Skeletal muscle satellite cell (primary cell): ENCODE results near the gene MGLL.
A peak's percentile ranks its signal among the peaks of the same experiment; 100 is the strongest.

Source experiments
- H3K27me3 ChIP-seq: 2 replicates; pipeline ENCODE4 v1.7.0; 2013; ENCODE audit warnings: low read length; ENCODE audit not compliant: control insufficient read depth, insufficient read depth
- H3K36me3 ChIP-seq: 2 replicates; pipeline ENCODE4 v1.7.0; 2013; ENCODE audit warnings: mild to moderate bottlenecking, control low read depth, low read length; ENCODE audit not compliant: insufficient read depth
- H3K4me1 ChIP-seq: 2 replicates; pipeline ENCODE4 v1.7.0; 2013; ENCODE audit warnings: low read length; ENCODE audit not compliant: control insufficient read depth, insufficient read depth
- H3K4me2 ChIP-seq: 2 replicates; pipeline ENCODE4 v1.7.0; 2013; ENCODE audit warnings: mild to moderate bottlenecking, low read length
- H3K4me3 ChIP-seq: 2 replicates; pipeline ENCODE4 v1.7.0; 2013; ENCODE audit warnings: low read length
- H3K9ac ChIP-seq: 2 replicates; pipeline ENCODE4 v1.7.0; 2013; ENCODE audit warnings: mild to moderate bottlenecking, low read depth, low read length, moderate library complexity
- H3K9me3 ChIP-seq: replicated peaks from 2 replicates; pipeline ENCODE4 v1.7.0; 2013; ENCODE audit warnings: mild to moderate bottlenecking, control low read depth, low read length

Gene MGLL

GRCh38 chr3:127749361-127749760, 73.0 kb downstream of the MGLL start:
- peaks cover 4% of the 10 kb centered on the region for H3K36me3 ChIP-seq
- H3K4me2 ChIP-seq, result no peak overlapping the region

GRCh38 chr3:127748754-127749327, 73.5 kb downstream of the MGLL start:
- Histone ChIP-seq H3K4me1 (peaks cover 76% of the 10 kb centered on the region), H3K4me3 (peak overlapping the region; percentile 16), H3K27me3 (no peaks in the 10 kb centered on the region), H3K9ac (peak overlapping the region; percentile 64), H3K4me2 (peak overlapping the region; percentile 48), H3K36me3 (peaks cover 4% of the 10 kb centered on the region), H3K9me3 (no peaks in the 10 kb centered on the region)

More at GRCh38 chr3:127749361-127749760, 73.0 kb downstream of the MGLL start:
- Histone ChIP-seq H3K4me3 (peak overlapping the region; percentile 22), H3K9me3 (no peaks in the 10 kb centered on the region), H3K27me3 (no peaks in the 10 kb centered on the region), H3K4me1 (peaks cover 71% of the 10 kb centered on the region), H3K9ac (peak overlapping the region; percentile 64)

- Histone ChIP-seq H3K4me3 (peak overlapping the region; percentile 16), H3K36me3 (peaks cover 4% of the 10 kb centered on the region), H3K4me1 (peaks cover 77% of the 10 kb centered on the region), H3K27me3 (no peaks in the 10 kb centered on the region), H3K9me3 (no peaks in the 10 kb centered on the region), H3K9ac (peak overlapping the region; percentile 64), H3K4me2 (peak overlapping the region; percentile 48)
Measured at GRCh38 chr3:127747751-127748521, 74.4 kb downstream of the MGLL start.

GRCh38 chr3:127747066-127747465, 75.2 kb downstream of the MGLL start:
- Histone ChIP-seq H3K27me3 (no peaks in the 10 kb centered on the region), H3K4me1 (peaks cover 77% of the 10 kb centered on the region), H3K36me3 (peaks cover 4% of the 10 kb centered on the region), H3K4me2 (no peak overlapping the region), H3K4me3 (no peak overlapping the region), H3K9ac (peak overlapping the region; percentile 18), H3K9me3 (no peaks in the 10 kb centered on the region)

DNA sequence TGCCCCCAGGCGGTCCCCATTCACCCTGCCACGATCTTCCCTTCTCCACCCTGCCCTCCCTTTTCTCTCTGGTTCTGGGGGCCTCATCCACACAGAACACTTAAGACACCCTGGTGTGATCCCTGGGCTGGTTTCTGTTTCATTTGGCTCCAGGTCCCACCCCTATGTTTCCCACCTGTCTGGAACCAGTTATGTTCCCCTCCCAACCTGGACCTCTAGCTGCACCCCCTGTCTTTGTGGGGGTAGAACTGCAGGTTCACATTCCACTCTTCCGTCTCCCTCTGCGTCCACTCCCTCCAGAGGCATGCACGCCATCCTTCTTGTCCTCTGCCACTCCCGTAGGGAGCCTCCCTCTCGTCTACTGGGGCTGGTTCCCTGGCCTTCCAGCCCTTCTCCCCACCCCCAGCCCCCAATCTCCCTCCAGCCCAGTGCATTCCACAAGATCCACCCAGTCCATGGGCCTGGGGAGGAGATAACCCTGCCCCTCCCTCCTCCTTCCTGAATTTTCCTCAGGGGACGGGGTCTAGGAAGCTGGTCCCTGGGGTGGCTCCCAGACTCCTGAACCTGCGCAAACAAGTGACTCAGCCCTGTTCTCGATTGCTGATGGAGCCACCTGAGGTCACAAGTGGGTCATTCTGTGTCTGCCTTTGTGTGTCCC, 75.8 kb downstream of the MGLL start:
- Histone ChIP-seq H3K4me3 (no peak overlapping the region), H3K9me3 (no peaks in the 10 kb centered on the region), H3K4me1 (peaks cover 73% of the 10 kb centered on the region), H3K9ac (peak overlapping the region; percentile 18), H3K4me2 (no peak overlapping the region), H3K27me3 (no peaks in the 10 kb centered on the region), H3K36me3 (peaks cover 4% of the 10 kb centered on the region)

GRCh38 chr3:127745656-127746399, 76.5 kb downstream of the MGLL start:
- Histone ChIP-seq H3K4me1 (peaks cover 66% of the 10 kb centered on the region), H3K4me3 (no peak overlapping the region)

DNA sequence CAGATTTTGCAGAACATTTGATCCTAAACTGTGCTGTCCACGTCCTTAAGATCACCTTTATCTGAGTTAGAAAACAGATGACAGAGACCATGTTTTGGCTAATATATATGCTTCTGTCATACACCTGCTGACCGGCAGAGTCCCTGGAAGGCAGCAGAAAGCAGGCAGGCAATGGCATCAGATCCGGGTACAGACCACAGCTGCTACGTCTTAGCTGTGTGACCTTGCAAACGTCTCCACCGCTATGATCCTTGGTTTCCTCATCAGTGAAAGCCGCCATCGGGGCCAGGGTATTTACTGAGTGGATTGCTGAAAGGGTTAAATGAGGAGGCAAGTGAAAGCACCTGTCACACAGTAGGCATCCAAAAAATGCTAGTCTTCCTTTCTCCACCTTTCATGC, 77.4 kb downstream of the MGLL start:
- H3K4me3 ChIP-seq, result no peak overlapping the region
- H3K9me3 ChIP-seq, result no peaks in the 10 kb centered on the region
- no peaks in the 10 kb centered on the region for H3K27me3 ChIP-seq
- peaks cover 58% of the 10 kb centered on the region for H3K4me1 ChIP-seq
- peaks cover 4% of the 10 kb centered on the region for H3K36me3 ChIP-seq
- H3K4me2 ChIP-seq, result no peak overlapping the region
- H3K9ac ChIP-seq, result no peak overlapping the region

More at GRCh38 chr3:127745656-127746399, 76.5 kb downstream of the MGLL start:
- Histone ChIP-seq H3K9ac (no peak overlapping the region), H3K4me2 (no peak overlapping the region), H3K27me3 (no peaks in the 10 kb centered on the region), H3K36me3 (peaks cover 4% of the 10 kb centered on the region), H3K9me3 (no peaks in the 10 kb centered on the region)

DNA sequence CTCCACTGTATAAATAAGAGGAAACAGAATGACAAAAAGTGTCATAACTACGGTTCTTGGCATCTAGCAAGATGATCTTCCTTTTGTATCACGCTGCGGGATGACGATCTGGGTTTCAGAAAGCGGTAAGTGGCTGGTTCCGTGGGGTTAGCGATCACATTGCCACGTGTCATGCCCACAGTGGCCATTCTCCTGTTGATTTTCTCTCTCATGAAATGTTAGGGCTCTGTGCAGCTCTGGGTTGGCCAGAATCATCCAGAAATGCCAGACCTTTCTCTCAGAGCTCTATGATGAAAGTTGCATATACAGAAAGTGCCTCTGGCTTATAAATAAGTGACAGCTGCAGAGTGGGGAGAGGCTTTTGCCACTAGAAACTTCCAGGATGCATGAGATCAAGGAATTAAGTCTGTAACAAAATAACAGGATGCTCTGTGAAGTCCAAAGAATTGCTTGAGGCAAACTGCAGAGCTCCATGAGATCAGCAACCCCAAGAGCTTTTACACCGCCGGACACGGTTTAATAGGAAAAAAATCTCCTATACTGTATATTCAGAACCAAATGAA, 78.0 kb downstream of the MGLL start:
- H3K4me2 ChIP-seq, result no peak overlapping the region
- no peaks in the 10 kb centered on the region for H3K9me3 ChIP-seq
- H3K36me3 ChIP-seq, result peaks cover 4% of the 10 kb centered on the region
- no peaks in the 10 kb centered on the region for H3K27me3 ChIP-seq
- no peak overlapping the region for H3K4me3 ChIP-seq
- H3K9ac ChIP-seq, result no peak overlapping the region
- H3K4me1 ChIP-seq, result peaks cover 58% of the 10 kb centered on the region

DNA sequence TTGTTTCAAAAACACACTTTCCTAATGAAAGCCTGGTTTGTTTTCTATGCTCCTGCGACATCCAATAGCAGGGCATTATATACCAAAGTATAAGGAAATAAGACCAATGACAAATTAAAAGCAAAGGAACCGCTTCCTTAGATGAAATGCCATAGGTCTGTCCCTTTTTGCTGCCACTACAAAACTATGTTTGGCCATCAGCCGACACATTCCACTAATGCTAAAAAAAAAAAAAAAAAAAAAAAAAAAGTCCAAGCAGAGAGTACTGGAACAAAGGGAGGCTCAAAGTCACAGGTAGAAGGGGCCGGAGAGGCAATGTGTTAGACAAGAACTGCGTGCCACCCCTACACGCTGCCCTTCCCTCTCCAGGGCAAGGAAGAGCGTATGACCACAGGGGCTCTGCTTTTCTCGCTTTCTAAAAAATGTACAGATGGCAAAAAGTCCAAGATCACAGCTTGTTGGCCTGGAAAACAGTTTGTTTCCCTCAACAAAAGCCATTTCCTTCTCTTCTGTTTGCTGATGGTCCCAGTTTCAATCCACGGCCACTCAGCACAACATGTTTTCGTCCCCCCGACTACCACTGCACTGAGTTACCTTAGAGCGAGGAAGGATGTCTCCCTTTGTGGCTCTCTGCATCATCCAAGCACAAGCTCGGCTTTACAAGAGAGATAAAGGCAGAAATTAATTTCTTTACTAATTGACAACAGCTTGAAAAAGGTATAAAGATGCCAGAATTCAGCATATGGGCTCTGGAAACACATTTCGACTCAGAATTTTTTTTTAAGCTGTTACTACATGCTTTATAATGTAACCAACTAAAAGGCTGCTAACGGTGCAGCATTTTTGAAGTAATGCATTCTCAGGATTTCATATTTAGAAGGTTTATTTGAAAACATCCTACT, 78.7 kb downstream of the MGLL start:
- H3K36me3 ChIP-seq, result peaks cover 4% of the 10 kb centered on the region
- H3K27me3 ChIP-seq, result no peaks in the 10 kb centered on the region
- no peak overlapping the region for H3K9ac ChIP-seq
- H3K4me3 ChIP-seq, result no peak overlapping the region
- H3K4me1 ChIP-seq, result peaks cover 58% of the 10 kb centered on the region
- H3K4me2 ChIP-seq, result no peak overlapping the region
- no peaks in the 10 kb centered on the region for H3K9me3 ChIP-seq

- peaks cover 4% of the 10 kb centered on the region for H3K36me3 ChIP-seq
- H3K9ac ChIP-seq, result no peak overlapping the region
- H3K4me2 ChIP-seq, result no peak overlapping the region
- H3K27me3 ChIP-seq, result no peaks in the 10 kb centered on the region
- H3K9me3 ChIP-seq, result no peaks in the 10 kb centered on the region
- H3K4me1 ChIP-seq, result peaks cover 58% of the 10 kb centered on the region
- H3K4me3 ChIP-seq, result no peak overlapping the region
Measured at GRCh38 chr3:127742580-127742979, 79.7 kb downstream of the MGLL start.
